IMR-90 (cell line): ENCODE measurements around the gene BCAT1. TPM values are rescaled to one million over a fixed set of nuclear protein-coding genes. Genes with fewer than 3 reads are reported as not detected.

ENCODE experiments used
- ATAC-seq: fragments of 200-7000 bp; cut with Tn5 transposase; 2 replicates; pipeline ENCODE4 v1.9.1; 2020; ENCODE audit warnings: low read depth, mild to moderate bottlenecking, moderate library complexity
- BruUV-seq: library from RNA; stranded (reverse); fragments of 400-500 nt; replicated peaks from 2 replicates; lab custom pipeline; 2021; lab: Mats Ljungman, UMichigan
- CTCF ChIA-PET: fragments of 300-600 bp; formaldehyde crosslinking; extraction: SDS; loops from one replicate; lab custom pipeline; 2021; ENCODE audit warnings: antibody characterized with exemption; lab: Yijun Ruan, JAX
- POLR2A ChIA-PET: fragments of 300-600 bp; sonication (Branson Sonifier 250); formaldehyde crosslinking; loops from one replicate; lab custom pipeline; 2022; ENCODE audit warnings: antibody characterized with exemption; ENCODE audit not compliant: unreplicated experiment; lab: Charles Lee
- DNase-seq: peaks from one replicate; pipeline ENCODE4 v3.0.0; 2013
- H2AFZ ChIP-seq: replicated peaks from 2 replicates; pipeline ENCODE3; 2013; ENCODE audit warnings: low read length, mild to moderate bottlenecking; ENCODE audit not compliant: poor library complexity
- H2AK5ac ChIP-seq: 2 replicates; pipeline ENCODE4 v1.6.1; 2013; ENCODE audit warnings: low read depth, low read length, inconsistent platforms
- H2AK9ac ChIP-seq: replicated peaks from 2 replicates; pipeline ENCODE3; 2013; ENCODE audit warnings: mild to moderate bottlenecking, low read depth, low read length, moderate library complexity; ENCODE audit not compliant: poor library complexity
- H2BK120ac ChIP-seq: 2 replicates; pipeline ENCODE4 v1.6.1; 2013; ENCODE audit warnings: low read depth, low read length, inconsistent platforms
- H2BK15ac ChIP-seq: 3 replicates; pipeline ENCODE4 v1.6.1; 2013; ENCODE audit warnings: low read depth, low read length, inconsistent platforms
- H2BK20ac ChIP-seq: 2 replicates; pipeline ENCODE4 v1.6.1; 2013; ENCODE audit warnings: low read depth, mild to moderate bottlenecking, inconsistent platforms, low read length, moderate library complexity
- H2BK5ac ChIP-seq: 2 replicates; pipeline ENCODE4 v1.6.1; 2013; ENCODE audit warnings: mild to moderate bottlenecking, low read depth, low read length, inconsistent platforms; ENCODE audit not compliant: poor library complexity, severe bottlenecking
- H3K14ac ChIP-seq: replicated peaks from 2 replicates; pipeline ENCODE4 v1.6.1; 2013; ENCODE audit warnings: low read depth, low read length, inconsistent platforms
- H3K18ac ChIP-seq: 2 replicates; pipeline ENCODE4 v1.6.1; 2013; ENCODE audit warnings: low read depth, low read length, control low read depth
- H3K23ac ChIP-seq: 2 replicates; pipeline ENCODE4 v1.6.1; 2013; ENCODE audit warnings: low read depth, low read length, inconsistent platforms
- H3K27ac ChIP-seq: 2 replicates; pipeline ENCODE4 v1.5.1; 2013; ENCODE audit warnings: mild to moderate bottlenecking, control low read depth, low read length; ENCODE audit not compliant: insufficient read depth
- H3K27me3 ChIP-seq: 2 replicates; pipeline ENCODE4 v1.6.1; 2013; ENCODE audit warnings: low read length; ENCODE audit not compliant: control insufficient read depth, insufficient read depth
- H3K36me3 ChIP-seq: 2 replicates; pipeline ENCODE4 v1.6.1; 2013; ENCODE audit warnings: low read length, mixed read lengths; ENCODE audit not compliant: control insufficient read depth, insufficient read depth
- H3K4ac ChIP-seq: 2 replicates; pipeline ENCODE4 v1.6.1; 2013; ENCODE audit warnings: low read depth, low read length, inconsistent platforms
- H3K4me1 ChIP-seq: 2 replicates; pipeline ENCODE4 v1.6.1; 2013; ENCODE audit warnings: low read length, mixed read lengths; ENCODE audit not compliant: control insufficient read depth, insufficient read depth
- H3K4me2 ChIP-seq: 2 replicates; pipeline ENCODE4 v1.6.1; 2013; ENCODE audit warnings: low read depth, mild to moderate bottlenecking, control low read depth, low read length, moderate library complexity
- H3K4me3 ChIP-seq: 2 replicates; pipeline ENCODE4 v1.5.1; 2013; ENCODE audit warnings: low read depth, mild to moderate bottlenecking, control low read depth, low read length, moderate library complexity; ENCODE audit not compliant: insufficient read depth
- H3K56ac ChIP-seq: 2 replicates; pipeline ENCODE4 v1.6.1; 2013; ENCODE audit warnings: low read length, inconsistent platforms; ENCODE audit not compliant: insufficient read depth; ENCODE audit errors: extremely low read depth
- H3K79me1 ChIP-seq, 2 experiments: 2 replicates each; pipeline ENCODE4 v1.6.1; 2013; ENCODE audit warnings: low read length in 2 of 2, inconsistent platforms in 1 of 2, low read depth in 1 of 2
- H3K9ac ChIP-seq: 2 replicates; pipeline ENCODE4 v1.6.1; 2013; ENCODE audit warnings: low read depth, low read length, control low read depth
- H3K9me1 ChIP-seq: 2 replicates; pipeline ENCODE4 v1.6.1; 2013; ENCODE audit warnings: low read length, inconsistent platforms; ENCODE audit not compliant: insufficient read depth
- H3K9me3 ChIP-seq: 2 replicates; pipeline ENCODE4 v1.6.1; 2013; ENCODE audit warnings: low read length; ENCODE audit not compliant: control insufficient read depth, insufficient read depth
- H4K20me1 ChIP-seq: 2 replicates; pipeline ENCODE4 v1.6.1; 2013; ENCODE audit warnings: low read length, inconsistent platforms; ENCODE audit not compliant: insufficient read depth
- H4K5ac ChIP-seq: 2 replicates; pipeline ENCODE4 v1.6.1; 2013; ENCODE audit warnings: mild to moderate bottlenecking, low read depth, low read length, control low read depth
- H4K8ac ChIP-seq, 2 experiments: 2 replicates each; pipeline ENCODE4 v1.6.1; 2013; ENCODE audit warnings: low read depth in 2 of 2, low read length in 2 of 2, control low read depth in 1 of 2, inconsistent platforms in 1 of 2
- H4K91ac ChIP-seq: 2 replicates; pipeline ENCODE4 v1.6.1; 2013; ENCODE audit warnings: low read depth, low read length, inconsistent platforms; ENCODE audit not compliant: insufficient read depth
- MAZ ChIP-seq: IDR thresholded peaks from 2 replicates; pipeline ENCODE4 v1.6.1; 2012; ENCODE audit warnings: low read depth, mild to moderate bottlenecking, low read length, improper control_type of control experiment, moderate library complexity, borderline replicate concordance
- MXI1 ChIP-seq: IDR thresholded peaks from 2 replicates; pipeline ENCODE4 v1.6.1; 2012; ENCODE audit warnings: low read depth, mild to moderate bottlenecking, low read length, moderate library complexity, borderline replicate concordance
- RFX5 ChIP-seq: IDR thresholded peaks from 2 replicates; pipeline ENCODE4 v1.8.0; 2012; ENCODE audit warnings: low read depth, mild to moderate bottlenecking, low read length, moderate library complexity
- dilution Hi-C: fragments of 300-500 bp; cut with HindIII; formaldehyde crosslinking; loops from one replicate; pipeline ENCODE4 v1.14.3; 2018; ENCODE audit warnings: low sequenced_read_pairs; ENCODE audit not compliant: unreplicated experiment
- in situ Hi-C: fragments of 300-500 bp; cut with MboI; formaldehyde crosslinking; loops from 3 replicates; pipeline ENCODE4 v1.14.3; 2019; ENCODE audit warnings: low sequenced_read_pairs, inconsistent platforms, mixed read lengths
- intact Hi-C: fragments of 100-400 bp; cut with micrococcal nuclease; formaldehyde crosslinking; loops from 2 replicates; pipeline ENCODE4 v1.10.0; 2022
- polyA plus RNA-seq, 3 experiments: library from polyadenylated mRNA; depleted of rRNA; stranded (reverse); fragments of >200 nt; gene quantifications; 2 replicates each; pipeline ENCODE4 v1.2.3, GENCODE V29; 2012; ENCODE audit warnings: low replicate concordance in 1 of 3
- total RNA-seq: library from RNA; depleted of rRNA; stranded (reverse); fragments of >200 nt; gene quantifications from 2 replicates; pipeline ENCODE4 v1.2.3, GENCODE V29; 2012

Gene BCAT1
- total and polyA plus RNA-seq, 2 of the 4 experiments (the other 2 are of a cell fraction) = 30.4 to 683 TPM

- no TSS peak for BruUV-seq
- no peak for DNase-seq
Observed at GRCh38 chr12:24975425-24975824, 26.5 kb upstream of the BCAT1 start.

More at GRCh38 chr12:24975425-24975824, 26.5 kb upstream of the BCAT1 start:
- Histone ChIP-seq H4K5ac (no peak overlapping the region), H3K27ac (no peak overlapping the region), H2BK5ac (no peak overlapping the region), H3K56ac (no peak overlapping the region), H3K79me1 (no peaks in the 10 kb centered on the region), H4K8ac (no peak overlapping the region), H2BK20ac (no peak overlapping the region), H3K4ac (no peak overlapping the region), H3K4me1 (no peaks in the 10 kb centered on the region), H3K9ac (no peak overlapping the region), H3K36me3 (no peaks in the 10 kb centered on the region), H4K20me1 (no peaks in the 10 kb centered on the region), H2AK9ac (no peak overlapping the region), H3K23ac (no peak overlapping the region), H3K4me2 (no peak overlapping the region), H3K27me3 (no peaks in the 10 kb centered on the region), H2BK120ac (no peak overlapping the region), H3K14ac (no peak overlapping the region), H2AFZ (no peak overlapping the region), H2AK5ac (no peak overlapping the region), H4K91ac (no peak overlapping the region), H3K9me3 (no peaks in the 10 kb centered on the region), H3K4me3 (no peak overlapping the region), H2BK15ac (no peak overlapping the region), H3K18ac (no peak overlapping the region), H3K9me1 (no peaks in the 10 kb centered on the region)
- dilution Hi-C loops (no loop called here), in situ Hi-C loops (loop anchor here (25.0 kb wide), 1 partner anchor 1062 kb away; no protein-coding TSS in a partner anchor), intact Hi-C loops (no loop called here)
- POLR2A ChIA-PET = no interaction called here
- no peak for ATAC-seq
- no peak for TF ChIP-seq RFX5
- no peak for TF ChIP-seq MAZ
- no peak for TF ChIP-seq MXI1
- CTCF ChIA-PET = no interaction called here
